H7 (cell line): Measurements from ENCODE around the gene LPP. TPM values are rescaled to one million over a fixed set of nuclear protein-coding genes. Genes with fewer than 3 reads are reported as not detected.

Experiments used
- DNase-seq: peaks from one replicate; pipeline ENCODE4 v3.0.0; 2012
- H3K27me3 ChIP-seq: 2 replicates; pipeline ENCODE4 v1.6.0; 2011; ENCODE audit warnings: mild to moderate bottlenecking, low read length; ENCODE audit not compliant: control insufficient read depth, insufficient read depth
- H3K36me3 ChIP-seq: replicated peaks from 2 replicates; pipeline ENCODE4 v1.5.1; 2011; ENCODE audit warnings: low read length; ENCODE audit not compliant: control insufficient read depth, insufficient read depth
- H3K4me3 ChIP-seq: 2 replicates; pipeline ENCODE4 v1.5.1; 2011; ENCODE audit warnings: low read depth, mild to moderate bottlenecking, control low read depth, low read length, moderate library complexity; ENCODE audit not compliant: insufficient read depth
- total RNA-seq: library from RNA; depleted of rRNA; stranded (reverse); fragments of >200 nt; shearing (Covaris generic); gene quantifications from 2 replicates; pipeline ENCODE4 v1.2.3, GENCODE V29; 2014

LPP gene
- total RNA-seq, 1 experiment from 2014 or later = 14.5 TPM

- H3K36me3 ChIP-seq = no peaks in the 10 kb centered on the region
- DNase-seq = peak; percentile 5
- no peaks in the 10 kb centered on the region for H3K27me3 ChIP-seq
These were observed 379.8 kb downstream of the LPP start for GRCh38 chr3:188533612-188534357.

GRCh38 chr3:188534633-188535032 lies 380.7 kb downstream of the LPP start:
- no peaks in the 10 kb centered on the region for H3K36me3 ChIP-seq
- H3K27me3 ChIP-seq = no peaks in the 10 kb centered on the region
- H3K4me3 ChIP-seq = no peak overlapping the region
- DNase-seq = no peak

More at GRCh38 chr3:188533612-188534357, 379.8 kb downstream of the LPP start:
- no peak overlapping the region for H3K4me3 ChIP-seq

- H3K4me3 ChIP-seq = no peak overlapping the region
These were observed 383.6 kb downstream of the LPP start for GRCh38 chr3:188537606-188538005.

GRCh38 chr3:188539037-188539436 lies 385.1 kb downstream of the LPP start:
- Histone ChIP-seq H3K27me3 (no peaks in the 10 kb centered on the region), H3K4me3 (no peak overlapping the region), H3K36me3 (no peaks in the 10 kb centered on the region)
- DNase-seq = no peak

More at GRCh38 chr3:188537606-188538005, 383.6 kb downstream of the LPP start:
- Histone ChIP-seq H3K27me3 (no peaks in the 10 kb centered on the region), H3K36me3 (no peaks in the 10 kb centered on the region)
- no peak for DNase-seq

GRCh38 chr3:188539631-188540194 lies 385.8 kb downstream of the LPP start:
- Histone ChIP-seq H3K36me3 (no peaks in the 10 kb centered on the region), H3K27me3 (no peaks in the 10 kb centered on the region), H3K4me3 (no peak overlapping the region)
- DNase-seq = no peak

GRCh38 chr3:188542196-188542595 lies 388.2 kb downstream of the LPP start:
- DNase-seq = no peak
- Histone ChIP-seq H3K27me3 (no peaks in the 10 kb centered on the region), H3K4me3 (no peak overlapping the region), H3K36me3 (no peaks in the 10 kb centered on the region)

GRCh38 chr3:188544012-188544411 lies 390.1 kb downstream of the LPP start:
- Histone ChIP-seq H3K4me3 (no peak overlapping the region), H3K27me3 (no peaks in the 10 kb centered on the region), H3K36me3 (no peaks in the 10 kb centered on the region)
- DNase-seq = no peak

- DNase-seq = no peak
These were observed 393.1 kb downstream of the LPP start for GRCh38 chr3:188546835-188547670.

GRCh38 chr3:188553569-188553968 lies 399.6 kb downstream of the LPP start:
- Histone ChIP-seq H3K36me3 (no peaks in the 10 kb centered on the region), H3K27me3 (no peaks in the 10 kb centered on the region), H3K4me3 (no peak overlapping the region)
- DNase-seq = no peak

More at GRCh38 chr3:188546835-188547670, 393.1 kb downstream of the LPP start:
- no peak overlapping the region for H3K4me3 ChIP-seq
- no peaks in the 10 kb centered on the region for H3K27me3 ChIP-seq
- no peaks in the 10 kb centered on the region for H3K36me3 ChIP-seq

GRCh38 chr3:188554404-188554803 lies 400.4 kb downstream of the LPP start:
- H3K27me3 ChIP-seq = no peaks in the 10 kb centered on the region
- no peak for DNase-seq
- no peak overlapping the region for H3K4me3 ChIP-seq
- no peaks in the 10 kb centered on the region for H3K36me3 ChIP-seq

GRCh38 chr3:188557235-188557634 lies 403.3 kb downstream of the LPP start:
- Histone ChIP-seq H3K4me3 (no peak overlapping the region), H3K27me3 (no peaks in the 10 kb centered on the region), H3K36me3 (no peaks in the 10 kb centered on the region)
- DNase-seq = no peak

GRCh38 chr3:188558343-188559071 lies 404.6 kb downstream of the LPP start:
- H3K4me3 ChIP-seq = no peak overlapping the region
- no peaks in the 10 kb centered on the region for H3K36me3 ChIP-seq
- no peak for DNase-seq
- H3K27me3 ChIP-seq = no peaks in the 10 kb centered on the region

- no peak overlapping the region for H3K4me3 ChIP-seq
- DNase-seq = no peak
- H3K27me3 ChIP-seq = no peaks in the 10 kb centered on the region
- no peaks in the 10 kb centered on the region for H3K36me3 ChIP-seq
These were observed 405.1 kb downstream of the LPP start for GRCh38 chr3:188559072-188559429.

GRCh38 chr3:188559856-188560255 lies 405.9 kb downstream of the LPP start:
- no peaks in the 10 kb centered on the region for H3K27me3 ChIP-seq
- no peaks in the 10 kb centered on the region for H3K36me3 ChIP-seq
- H3K4me3 ChIP-seq = no peak overlapping the region
- DNase-seq = no peak
